ENCODE measurements around the gene LRRC9. TPM values are rescaled to one million over a fixed set of nuclear protein-coding genes. Genes with fewer than 3 reads are reported as not detected.
"Not testable (repeated sequence)": the region's sequence is repeated elsewhere in the genome, so short reads cannot be mapped to it uniquely, and the experiment has no call there.

LRRC9 gene
- total RNA-seq, 1 experiment from 2014 or later: 0.77 TPM

DNA sequence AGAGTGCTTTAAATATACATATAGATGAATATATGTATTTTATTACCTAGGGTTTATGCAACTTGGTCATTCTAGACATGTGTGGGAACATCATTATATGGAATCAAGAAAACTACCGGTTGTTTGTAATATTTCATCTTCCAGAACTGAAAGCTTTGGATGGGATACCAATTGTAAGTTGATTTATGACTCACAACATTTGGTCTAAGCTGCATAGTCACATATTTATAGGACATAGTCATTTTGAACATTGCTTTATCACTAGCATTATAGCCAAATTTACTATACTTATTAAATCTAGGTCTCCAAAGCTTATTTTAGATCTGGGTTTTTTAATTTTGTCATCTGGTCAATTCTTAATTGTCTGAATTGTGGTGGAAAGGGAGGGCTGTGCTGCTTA, 88.1 kb downstream of the LRRC9 start:
- no CpG with 5 or more reads among the region's 1 CpG for WGBS (ENCODE audit: extremely low coverage, insufficient read length, low lambda C conversion rate)
- peaks cover 14 to 23% of the 10 kb centered on the region in 2 experiments; a peak in 4 of 5 replicates for H3K9me3 Mint-ChIP-seq
- no peak overlapping the region for H3K27ac Mint-ChIP-seq
- H2BK120ac ChIP-seq (ENCODE audit: low read depth, low read length, poor library complexity, severe bottlenecking): no peak overlapping the region
- no peaks in the 10 kb centered on the region for H4K20me1 ChIP-seq (ENCODE audit: control insufficient read depth, insufficient read depth, insufficient read length)
- H2AFZ ChIP-seq (ENCODE audit: low read length): no peak overlapping the region
- no peak overlapping the region for H3K4me3 Mint-ChIP-seq
- no peak overlapping the region for H2AK5ac ChIP-seq (ENCODE audit: insufficient read length, low read length)
- H3K18ac ChIP-seq (ENCODE audit: insufficient read length, low read depth, low read length): no peak overlapping the region
- no peak overlapping the region for H3K4ac ChIP-seq (ENCODE audit: low read depth, low read length)
- no peak overlapping the region for H3K4me2 ChIP-seq (ENCODE audit: insufficient read depth, insufficient read length, low read length)
- DNase-seq: no peak
- no peak overlapping the region for H2BK20ac ChIP-seq (ENCODE audit: low read depth, low read length, poor library complexity, severe bottlenecking)
- no peak overlapping the region for H3K56ac ChIP-seq (ENCODE audit: insufficient read length, low read depth, low read length)
- H2BK5ac ChIP-seq (ENCODE audit: insufficient read length, low read length): no peak overlapping the region
- H3K9ac ChIP-seq (ENCODE audit: extremely low read depth, insufficient read length, low read length): no peak overlapping the region
- H2BK15ac ChIP-seq (ENCODE audit: low read depth, low read length): no peak overlapping the region
- no peak for TF ChIP-seq CTCF (conservative IDR thresholded peaks at IDR 0.05)
- no peak overlapping the region for H4K5ac ChIP-seq (ENCODE audit: insufficient read length, low read depth, low read length)
- H3K79me1 ChIP-seq (ENCODE audit: insufficient read depth, low read depth, low read length, poor library complexity, severe bottlenecking): no peaks in the 10 kb centered on the region
- H3K36me3 Mint-ChIP-seq (ENCODE audit: insufficient read depth in 1 of 3, low read depth in 3 of 3): peaks cover 2 to 14% (median 12%) of the 10 kb centered on the region in 3 experiments; a peak in 5 of 7 replicates
- no peaks in the 10 kb centered on the region for H3K9me3 ChIP-seq (ENCODE audit: control insufficient read depth, low read depth, low read length)
- H4K91ac ChIP-seq (ENCODE audit: insufficient read length, low read depth, low read length): no peak overlapping the region
- H3K27me3 ChIP-seq (ENCODE audit: insufficient read depth, low read length): no peaks in the 10 kb centered on the region
- no peaks in the 10 kb centered on the region for H3K23me2 ChIP-seq (ENCODE audit: insufficient read length, low read depth, low read length, poor library complexity, severe bottlenecking)
- H3K4me1 Mint-ChIP-seq: peaks cover 0 to 4% of the 10 kb centered on the region in 2 experiments; a peak in 2 of 4 replicates
- no peak overlapping the region for H3K14ac ChIP-seq (ENCODE audit: insufficient read depth, low read length)
- H3T11ph ChIP-seq (ENCODE audit: low read length): no peak overlapping the region
- H3K4me1 ChIP-seq (ENCODE audit: insufficient read depth, low read length): no peaks in the 10 kb centered on the region
- H4K8ac ChIP-seq (replicated peaks; ENCODE audit: insufficient read length, low read depth, low read length): no peak overlapping the region
- no peak overlapping the region for H3K23ac ChIP-seq (ENCODE audit: insufficient read length, low read depth, low read length)
- no peak overlapping the region for H3K27ac ChIP-seq (ENCODE audit: insufficient read length, low read depth, low read length)
- no peaks in the 10 kb centered on the region for H3K79me2 ChIP-seq (ENCODE audit: insufficient read depth, low read length)
- H2BK12ac ChIP-seq (ENCODE audit: insufficient read length, low read depth, low read length): no peak overlapping the region
- H3K27me3 Mint-ChIP-seq (ENCODE audit: low read depth): no peaks in the 10 kb centered on the region

GRCh38 chr14:60010263-60010662, 90.3 kb downstream of the LRRC9 start:
- not testable (repeated sequence) for H2BK12ac ChIP-seq (ENCODE audit: insufficient read length, low read depth, low read length); H3K9me3 ChIP-seq (ENCODE audit: control insufficient read depth, low read depth, low read length); DNase-seq; H3T11ph ChIP-seq (ENCODE audit: low read length); H3K79me1 ChIP-seq (ENCODE audit: insufficient read depth, low read depth, low read length, poor library complexity, severe bottlenecking); H4K5ac ChIP-seq (ENCODE audit: insufficient read length, low read depth, low read length); H3K14ac ChIP-seq (ENCODE audit: insufficient read depth, low read length); H3K23ac ChIP-seq (ENCODE audit: insufficient read length, low read depth, low read length); H4K91ac ChIP-seq (ENCODE audit: insufficient read length, low read depth, low read length); H2BK20ac ChIP-seq (ENCODE audit: low read depth, low read length, poor library complexity, severe bottlenecking); H3K23me2 ChIP-seq (ENCODE audit: insufficient read length, low read depth, low read length, poor library complexity, severe bottlenecking); H3K4ac ChIP-seq (ENCODE audit: low read depth, low read length); H3K27me3 ChIP-seq (ENCODE audit: insufficient read depth, low read length); H2BK5ac ChIP-seq (ENCODE audit: insufficient read length, low read length); H2BK120ac ChIP-seq (ENCODE audit: low read depth, low read length, poor library complexity, severe bottlenecking); H3K27ac ChIP-seq (ENCODE audit: insufficient read length, low read depth, low read length); H3K4me1 ChIP-seq (ENCODE audit: insufficient read depth, low read length); H3K79me2 ChIP-seq (ENCODE audit: insufficient read depth, low read length); H4K8ac ChIP-seq (replicated peaks; ENCODE audit: insufficient read length, low read depth, low read length); H3K4me3 Mint-ChIP-seq; H3K56ac ChIP-seq (ENCODE audit: insufficient read length, low read depth, low read length); H3K27ac Mint-ChIP-seq; H4K20me1 ChIP-seq (ENCODE audit: control insufficient read depth, insufficient read depth, insufficient read length); H3K9ac ChIP-seq (ENCODE audit: extremely low read depth, insufficient read length, low read length); H3K18ac ChIP-seq (ENCODE audit: insufficient read length, low read depth, low read length); H2AK5ac ChIP-seq (ENCODE audit: insufficient read length, low read length); H2AFZ ChIP-seq (ENCODE audit: low read length); H3K27me3 Mint-ChIP-seq (ENCODE audit: low read depth); H3K4me2 ChIP-seq (ENCODE audit: insufficient read depth, insufficient read length, low read length); H2BK15ac ChIP-seq (ENCODE audit: low read depth, low read length); H3K4me1 Mint-ChIP-seq
- peaks cover 5 to 31% (median 14%) of the 10 kb centered on the region in 3 experiments; a peak in 6 of 7 replicates for H3K36me3 Mint-ChIP-seq (ENCODE audit: insufficient read depth in 1 of 3, low read depth in 3 of 3)
- H3K9me3 Mint-ChIP-seq: peaks cover 32 to 40% of the 10 kb centered on the region in 2 experiments
- WGBS (ENCODE audit: extremely low coverage, insufficient read length, low lambda C conversion rate): no CpG with 5 or more reads among the region's 4 CpGs
